Activated T-cell treated with anti-CD3 and anti-CD28 coated beads for 48 hours (primary cell): ENCODE measurements around the gene SWSAP1.

ENCODE experiments used
- DNase-seq: peaks from one replicate; pipeline ENCODE4 v3.0.0-alpha.2; 2020; ENCODE audit warnings: low read depth

Gene SWSAP1

DNA sequence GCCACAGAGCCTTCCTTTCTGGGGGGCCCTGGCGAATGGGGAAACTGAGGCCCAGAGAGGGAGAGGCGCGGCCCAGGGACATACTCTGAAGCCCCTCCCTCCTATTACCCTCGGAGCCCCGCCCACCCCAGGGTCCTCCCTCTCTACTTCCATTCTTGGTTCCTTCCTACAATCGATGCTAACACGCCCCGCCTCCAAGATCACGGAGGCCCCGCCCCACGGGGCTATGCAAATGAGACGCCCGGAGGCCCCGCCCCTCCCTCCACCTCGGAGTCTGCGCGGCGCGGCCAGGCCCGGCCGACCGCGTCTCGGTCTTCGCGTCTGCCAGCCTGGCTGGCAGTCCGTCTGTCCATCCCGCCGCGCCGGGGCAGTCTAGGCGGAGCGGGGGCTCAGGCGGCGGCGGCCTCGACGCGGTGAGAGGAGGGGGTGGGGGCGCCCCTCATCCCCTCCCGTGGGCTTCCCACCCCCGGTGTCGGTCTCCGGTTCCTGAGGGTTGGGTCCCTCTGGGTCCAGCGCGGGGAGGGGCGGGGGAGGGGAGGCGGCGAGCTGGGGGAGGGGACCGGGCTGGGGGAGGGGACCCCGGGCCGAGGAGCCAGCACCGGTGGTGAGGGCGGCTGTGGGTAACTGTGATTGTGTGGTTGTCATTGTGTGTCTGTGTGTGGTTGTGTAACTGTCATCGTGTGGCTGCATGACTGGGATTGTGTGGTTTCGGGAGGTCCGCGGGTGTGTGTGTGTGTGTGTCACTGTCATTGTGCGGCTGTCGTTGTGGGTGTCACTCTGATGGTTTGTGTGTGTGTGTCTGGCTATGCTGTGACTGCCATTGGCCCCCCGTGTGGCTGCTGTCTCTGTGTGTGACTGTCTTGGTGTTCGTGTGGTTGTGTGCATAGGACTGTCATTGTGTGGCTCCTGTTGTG lies 19.0 kb upstream of the SWSAP1 start, which contains the start of gene PLPPR2:
TSS of gene PLPPR2 (plus strand) at position 273 of the 914 bp plus-strand sequence. CDS start 2,242 bp downstream, outside the sequence.
- peak; percentile 85 for DNase-seq

DNA sequence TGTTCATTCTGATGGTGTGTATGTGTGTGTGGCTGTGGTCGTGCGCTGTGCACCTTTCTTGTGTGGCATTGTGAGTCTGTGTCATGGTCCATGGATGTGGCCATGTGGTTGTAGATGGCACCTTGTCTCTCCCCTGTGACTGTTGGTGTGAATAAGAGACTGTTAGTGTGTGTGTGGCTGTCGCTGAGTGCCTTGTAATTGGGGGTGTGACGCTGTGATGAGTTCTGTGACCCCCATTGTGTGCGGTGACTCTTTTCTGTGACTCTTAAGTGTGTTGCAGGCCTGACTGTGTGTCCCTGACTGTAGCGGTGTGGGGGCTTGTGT lies 18.4 kb upstream of the SWSAP1 start:
- DNase-seq = no peak

DNA sequence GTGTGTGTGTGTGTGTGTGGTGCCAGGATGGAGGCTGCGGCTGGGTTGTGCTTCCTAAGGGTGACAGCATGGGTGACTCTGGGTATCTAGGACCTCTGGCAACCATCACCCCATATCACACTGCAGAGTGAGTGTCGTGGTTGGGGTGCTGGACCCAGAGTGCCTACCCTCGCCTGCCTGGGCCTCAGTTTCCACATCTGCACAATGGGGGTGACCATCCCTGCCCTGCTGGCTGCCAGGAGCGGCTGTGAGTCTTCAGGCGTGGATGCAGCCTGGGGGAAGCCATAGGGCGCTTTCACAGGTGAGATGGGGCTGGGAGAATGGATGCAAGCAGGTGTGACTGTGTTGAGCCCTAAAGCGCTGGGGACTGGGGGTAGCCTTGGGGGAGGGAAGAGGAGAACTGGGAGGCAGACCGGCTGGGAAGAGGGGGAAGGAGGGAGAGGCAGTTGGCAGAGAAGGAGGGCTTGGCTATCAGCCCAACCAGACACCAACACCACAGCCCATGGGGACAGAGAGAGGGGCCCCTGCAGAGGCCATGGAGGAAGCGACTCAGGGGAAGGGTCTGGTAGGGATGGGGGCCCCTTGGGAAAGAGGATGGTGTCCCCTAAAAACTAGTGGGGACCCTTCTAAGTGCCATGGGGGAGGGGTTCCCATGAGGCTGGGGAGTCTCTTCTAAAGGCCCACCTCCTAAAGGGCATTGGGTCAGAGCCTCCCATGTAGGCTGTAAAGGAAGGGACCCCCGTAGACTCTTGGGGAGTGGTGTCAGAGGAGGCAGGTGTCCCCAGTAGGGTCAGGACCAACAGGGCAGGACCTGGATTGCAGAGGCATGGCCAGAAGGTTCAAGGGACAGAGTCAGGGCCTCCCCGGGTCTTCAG lies 17.6 kb upstream of the SWSAP1 start:
- no peak for DNase-seq

GRCh38 chr19:11359421-11359820 lies 15.0 kb upstream of the SWSAP1 start:
- DNase-seq = no peak

DNA sequence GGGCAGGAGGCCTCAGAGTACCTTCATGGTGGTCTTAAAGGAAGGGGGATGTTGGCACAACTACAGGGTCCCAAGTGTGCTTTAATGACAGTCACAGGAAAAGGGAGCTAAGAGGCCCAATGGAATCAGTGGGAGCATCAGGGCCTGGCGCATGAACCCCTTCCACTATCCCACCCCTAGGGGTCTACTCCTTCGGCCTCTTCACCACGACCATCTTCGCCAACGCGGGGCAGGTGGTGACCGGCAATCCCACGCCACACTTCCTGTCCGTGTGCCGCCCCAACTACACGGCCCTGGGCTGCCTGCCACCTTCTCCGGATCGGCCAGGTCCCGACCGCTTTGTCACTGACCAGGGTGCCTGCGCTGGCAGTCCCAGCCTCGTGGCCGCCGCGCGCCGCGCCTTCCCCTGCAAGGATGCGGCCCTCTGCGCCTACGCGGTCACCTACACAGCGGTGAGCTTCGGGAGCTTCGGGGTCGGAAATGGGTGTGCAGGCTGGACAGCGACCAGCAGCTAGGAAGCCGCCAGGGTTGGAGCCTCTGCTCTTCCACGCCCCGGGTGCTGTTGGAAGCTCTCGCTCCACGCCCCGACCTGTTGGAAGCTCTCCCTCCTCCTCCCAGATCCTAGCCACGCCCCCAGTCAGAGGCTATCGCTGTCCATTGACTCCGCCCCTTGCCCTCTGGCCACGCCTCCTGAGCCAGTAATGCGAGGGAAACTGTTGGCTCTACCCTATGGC lies 13.3 kb upstream of the SWSAP1 start:
- no peak for DNase-seq

- no peak for DNase-seq
Observed at GRCh38 chr19:11361771-11362731, 12.4 kb upstream of the SWSAP1 start.

GRCh38 chr19:11363881-11364280 lies 10.6 kb upstream of the SWSAP1 start:
- DNase-seq = no peak

DNA sequence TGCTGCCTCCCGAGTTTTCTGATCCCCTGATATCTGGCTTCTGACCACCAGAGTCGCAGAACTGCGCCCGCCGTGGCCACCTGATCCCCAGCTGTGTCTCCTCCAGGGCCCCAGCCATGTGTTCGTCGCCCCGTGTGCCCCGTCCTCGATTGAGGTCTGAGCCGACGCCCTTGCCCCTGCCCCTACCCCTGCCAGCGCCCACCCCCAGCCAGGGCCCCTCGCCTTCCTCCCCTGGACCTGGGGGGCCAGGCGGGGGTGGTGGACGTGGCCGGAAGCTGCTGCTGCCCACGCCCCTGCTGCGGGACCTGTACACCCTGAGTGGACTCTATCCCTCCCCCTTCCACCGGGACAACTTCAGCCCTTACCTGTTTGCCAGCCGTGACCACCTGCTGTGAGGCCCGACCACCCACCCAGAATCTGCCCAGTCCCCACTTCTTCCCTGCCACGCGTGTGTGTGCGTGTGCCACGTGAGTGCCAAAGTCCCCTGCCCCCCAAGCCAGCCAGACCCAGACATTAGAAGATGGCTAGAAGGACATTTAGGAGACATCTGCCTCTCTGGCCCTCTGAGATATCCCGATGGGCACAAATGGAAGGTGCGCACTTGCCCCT lies 10.1 kb upstream of the SWSAP1 start:
- no peak for DNase-seq

GRCh38 chr19:11364935-11365334 lies 9.5 kb upstream of the SWSAP1 start:
- no peak for DNase-seq

DNA sequence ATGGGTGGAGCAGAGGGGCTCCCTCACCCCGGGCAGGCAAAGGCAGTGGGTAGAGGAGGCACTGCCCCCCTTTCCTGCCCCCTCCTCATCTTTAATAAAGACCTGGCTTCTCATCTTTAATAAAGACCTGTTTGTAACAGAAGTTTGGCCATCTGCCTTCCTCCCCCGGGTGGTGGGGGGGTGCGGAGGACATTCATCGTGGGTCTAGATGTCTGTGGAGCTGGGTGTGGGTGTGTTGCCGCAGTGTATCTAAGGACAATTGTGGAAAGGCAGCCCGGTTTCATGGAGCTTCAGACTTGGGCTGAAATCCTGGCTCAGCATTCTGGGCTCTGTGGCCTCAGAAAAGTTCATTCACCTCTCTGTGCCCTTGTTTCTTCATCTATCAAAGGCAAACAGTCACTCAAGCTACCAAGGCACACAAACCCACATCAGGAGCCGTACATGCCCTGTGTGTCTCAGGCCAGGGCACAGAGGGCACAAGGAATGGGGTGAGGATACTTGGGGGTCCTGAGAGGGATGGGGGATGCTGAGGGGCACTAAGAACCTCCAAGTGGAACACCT lies 8.8 kb upstream of the SWSAP1 start:
- no peak for DNase-seq

DNA sequence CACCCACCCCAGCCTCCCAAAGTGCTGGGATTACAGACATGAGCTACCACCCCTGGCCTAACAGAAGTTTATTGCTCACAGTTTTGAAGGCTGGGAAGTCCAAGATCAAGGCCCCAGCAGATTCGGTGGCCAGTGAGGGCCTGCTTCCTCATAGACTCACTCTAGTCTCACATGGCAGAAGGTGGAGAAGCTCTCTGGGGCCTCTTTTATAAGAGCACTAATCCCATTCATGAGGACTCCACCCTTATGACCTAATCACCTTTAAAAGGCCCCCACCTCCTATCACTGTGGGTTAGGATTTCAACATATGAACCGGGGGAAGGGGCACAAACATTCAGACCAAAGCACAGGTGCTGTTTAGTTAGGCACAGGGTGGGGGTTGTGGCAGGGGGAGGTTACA lies 6.9 kb upstream of the SWSAP1 start:
- no peak for DNase-seq

DNA sequence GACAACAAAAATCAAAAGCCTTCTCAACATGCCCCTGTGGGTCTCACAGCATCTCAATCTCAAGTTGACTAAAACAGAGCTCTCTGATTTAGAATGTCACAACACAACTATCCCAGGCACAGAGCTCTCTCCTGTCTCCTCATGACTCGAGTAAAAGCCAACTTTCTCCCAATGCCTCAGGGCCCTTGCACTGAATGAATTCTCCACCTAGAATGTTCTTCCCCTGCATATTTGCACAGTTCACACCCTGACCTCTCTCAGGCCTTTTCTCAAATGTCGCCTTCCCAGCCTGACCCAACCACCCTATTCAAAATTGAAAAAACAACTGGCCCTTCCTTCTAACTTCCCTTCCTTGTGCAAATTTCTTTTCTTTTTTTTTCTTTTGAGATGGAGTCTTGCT lies 3.7 kb upstream of the SWSAP1 start:
- DNase-seq = no peak

- DNase-seq = no peak
Observed at GRCh38 chr19:11373166-11373884, 1.1 kb upstream of the SWSAP1 start.

DNA sequence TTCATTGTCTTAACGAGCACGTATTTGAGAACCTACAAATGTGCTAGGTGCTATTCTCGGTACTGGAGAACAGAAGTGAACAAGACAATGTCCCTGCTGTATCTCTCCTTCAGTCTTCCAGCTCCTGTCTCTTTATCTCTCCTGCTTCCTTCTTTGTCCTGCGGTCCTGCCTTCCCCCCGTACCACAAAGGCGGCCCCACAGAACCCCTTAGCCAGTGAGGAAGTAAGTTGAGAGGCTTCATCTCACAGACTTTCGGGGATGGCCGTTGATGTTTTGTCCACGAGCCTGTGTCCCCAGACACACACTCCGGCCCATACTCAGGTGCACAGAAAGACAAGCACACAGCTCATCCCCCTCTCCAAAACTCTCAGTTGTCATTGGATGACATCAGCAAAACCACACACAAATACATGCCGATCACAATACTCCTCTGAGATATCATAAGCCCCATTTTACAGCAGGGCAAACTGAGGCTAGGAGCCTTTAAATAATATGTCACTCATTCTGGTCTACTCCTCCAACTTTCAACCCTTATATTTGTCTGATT lies 507 bp upstream of the SWSAP1 start:
- no peak for DNase-seq

GRCh38 chr19:11375143-11375948 lies 880 bp downstream of the SWSAP1 start:
- DNase-seq = peak; percentile 56

GRCh38 chr19:11377237-11377636 lies 2.8 kb downstream of the SWSAP1 start:
- DNase-seq = no peak

DNA sequence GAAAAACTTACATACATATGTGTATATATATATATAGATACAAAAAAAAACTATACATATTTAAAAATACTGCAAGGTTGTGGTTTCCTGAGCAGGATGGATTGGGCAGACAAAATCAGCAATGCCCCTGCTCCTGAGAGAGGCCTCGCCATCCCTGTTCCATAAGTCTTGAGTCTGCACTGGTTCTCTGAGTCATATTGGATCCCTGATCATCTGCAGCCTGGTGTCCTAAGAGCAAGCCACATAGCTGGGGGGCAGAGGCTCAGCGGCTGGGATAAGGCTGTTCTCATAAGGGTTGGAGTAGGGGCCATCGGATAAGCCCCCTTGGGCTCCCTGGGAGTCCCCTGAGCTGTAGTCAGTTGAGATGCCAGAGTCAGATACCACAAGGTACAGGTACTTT lies 3.3 kb downstream of the SWSAP1 start:
- DNase-seq = no peak
